ENCODE data around the gene GPX2.

DNA sequence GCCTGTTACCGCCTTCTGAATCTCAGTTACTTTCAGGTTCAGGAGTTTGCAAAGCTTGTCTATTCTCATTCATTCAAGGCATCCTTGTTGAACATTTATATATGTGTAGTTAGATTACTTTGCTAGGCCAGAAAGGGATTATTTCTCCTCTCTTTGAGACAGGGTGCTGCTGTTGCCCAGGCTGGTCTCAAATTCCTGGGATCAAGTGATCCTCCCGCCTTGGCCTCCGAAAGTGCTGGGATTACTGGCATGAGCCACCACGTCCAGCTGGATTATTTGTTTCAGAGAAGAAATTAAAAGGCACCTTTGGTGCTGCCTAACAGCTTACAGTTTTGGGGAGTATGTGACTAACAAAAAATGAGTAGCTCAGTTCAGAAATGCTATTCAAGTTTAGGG lies 27.5 kb downstream of the GPX2 start:
- TF ChIP-seq POLR2AphosphoS5 (IDR thresholded peaks at IDR 0.05) (no peak), POLR2A (IDR thresholded peaks at IDR 0.05) (no peak)
- TF ChIP-seq, protein P1, sequence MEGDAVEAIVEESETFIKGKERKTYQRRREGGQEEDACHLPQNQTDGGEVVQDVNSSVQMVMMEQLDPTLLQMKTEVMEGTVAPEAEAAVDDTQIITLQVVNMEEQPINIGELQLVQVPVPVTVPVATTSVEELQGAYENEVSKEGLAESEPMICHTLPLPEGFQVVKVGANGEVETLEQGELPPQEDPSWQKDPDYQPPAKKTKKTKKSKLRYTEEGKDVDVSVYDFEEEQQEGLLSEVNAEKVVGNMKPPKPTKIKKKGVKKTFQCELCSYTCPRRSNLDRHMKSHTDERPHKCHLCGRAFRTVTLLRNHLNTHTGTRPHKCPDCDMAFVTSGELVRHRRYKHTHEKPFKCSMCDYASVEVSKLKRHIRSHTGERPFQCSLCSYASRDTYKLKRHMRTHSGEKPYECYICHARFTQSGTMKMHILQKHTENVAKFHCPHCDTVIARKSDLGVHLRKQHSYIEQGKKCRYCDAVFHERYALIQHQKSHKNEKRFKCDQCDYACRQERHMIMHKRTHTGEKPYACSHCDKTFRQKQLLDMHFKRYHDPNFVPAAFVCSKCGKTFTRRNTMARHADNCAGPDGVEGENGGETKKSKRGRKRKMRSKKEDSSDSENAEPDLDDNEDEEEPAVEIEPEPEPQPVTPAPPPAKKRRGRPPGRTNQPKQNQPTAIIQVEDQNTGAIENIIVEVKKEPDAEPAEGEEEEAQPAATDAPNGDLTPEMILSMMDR (IDR thresholded peaks at IDR 0.05 in 8 of 11, conservative IDR thresholded peaks at IDR 0.05 in 3 of 11), result no peak
